GM23338 (cell line): ENCODE results near the gene PGC. TPM values are rescaled to one million over a fixed set of nuclear protein-coding genes. Genes with fewer than 3 reads are reported as not detected.

Experiments
- ATAC-seq: fragments of 200-7000 bp; cut with Tn5 transposase; 3 replicates; pipeline ENCODE4 v1.9.1; 2020
- DNase-seq: peaks from one replicate; pipeline ENCODE4 v3.0.0-alpha.2; 2015; ENCODE audit warnings: low spot score
- H2AFZ ChIP-seq: fragments of 200-600 bp; sonication (generic); 2 replicates; pipeline ENCODE4 v1.8.0; 2016; ENCODE audit warnings: antibody characterized with exemption, mild to moderate bottlenecking, moderate library complexity
- H3F3A ChIP-seq: fragments of 200-600 bp; sonication (generic); replicated peaks from 2 replicates; pipeline ENCODE4 v1.8.0; 2017; ENCODE audit warnings: antibody characterized with exemption, mixed run types, low read depth
- H3K27ac ChIP-seq: fragments of 200-600 bp; sonication (generic); 2 replicates; pipeline ENCODE4 v1.6.1; 2016; ENCODE audit warnings: low read depth
- H3K27me3 ChIP-seq: fragments of 200-600 bp; sonication (generic); 2 replicates; pipeline ENCODE4 v1.8.0; 2016; ENCODE audit warnings: mild to moderate bottlenecking, mixed run types, moderate library complexity; ENCODE audit not compliant: insufficient read depth
- H3K36me3 ChIP-seq: fragments of 200-600 bp; sonication (generic); 2 replicates; pipeline ENCODE4 v1.8.0; 2016; ENCODE audit warnings: mild to moderate bottlenecking; ENCODE audit not compliant: insufficient read depth
- H3K4me1 ChIP-seq: fragments of 200-600 bp; sonication (generic); 2 replicates; pipeline ENCODE4 v1.8.0; 2016; ENCODE audit warnings: mild to moderate bottlenecking, moderate library complexity; ENCODE audit not compliant: insufficient read depth
- H3K4me2 ChIP-seq: fragments of 200-600 bp; sonication (generic); 2 replicates; pipeline ENCODE4 v1.7.1; 2017; ENCODE audit warnings: mixed run types
- H3K4me3 ChIP-seq: fragments of 200-600 bp; sonication (generic); 2 replicates; pipeline ENCODE4 v1.6.1; 2016; ENCODE audit warnings: mixed run types
- H3K79me2 ChIP-seq: fragments of 200-600 bp; sonication (generic); replicated peaks from 2 replicates; pipeline ENCODE4 v1.8.0; 2017; ENCODE audit warnings: mild to moderate bottlenecking; ENCODE audit not compliant: insufficient read depth
- H3K9me2 ChIP-seq: fragments of 200-600 bp; sonication (generic); 2 replicates; pipeline ENCODE4 v1.8.0; 2017; ENCODE audit not compliant: insufficient read depth
- H4K20me1 ChIP-seq: fragments of 200-600 bp; sonication (generic); replicated peaks from 2 replicates; pipeline ENCODE4 v1.8.0; 2017; ENCODE audit warnings: mild to moderate bottlenecking; ENCODE audit not compliant: insufficient read depth
- H3K27ac Mint-ChIP-seq: 2 replicates; pipeline ENCODE4 v1.8.0; 2020; ENCODE audit warnings: inconsistent platforms, mild to moderate bottlenecking, moderate library complexity, mixed read lengths
- H3K27me3 Mint-ChIP-seq: 3 replicates; pipeline ENCODE4 v1.8.0; 2022; ENCODE audit warnings: low read depth, mild to moderate bottlenecking, moderate library complexity, mixed read lengths, inconsistent platforms; ENCODE audit not compliant: insufficient read depth, poor library complexity
- H3K36me3 Mint-ChIP-seq: 3 replicates; pipeline ENCODE4 v1.8.0; 2021; ENCODE audit warnings: low read depth, mild to moderate bottlenecking, inconsistent platforms, moderate library complexity, mixed read lengths
- H3K4me1 Mint-ChIP-seq: 3 replicates; pipeline ENCODE4 v1.8.0; 2020; ENCODE audit warnings: mild to moderate bottlenecking, inconsistent platforms, mixed read lengths
- H3K4me3 Mint-ChIP-seq: 3 replicates; pipeline ENCODE4 v1.8.0; 2021; ENCODE audit warnings: moderate library complexity, mild to moderate bottlenecking, inconsistent platforms, mixed read lengths
- H3K9me3 Mint-ChIP-seq: 3 replicates; pipeline ENCODE4 v1.8.0; 2020; ENCODE audit warnings: moderate library complexity, mild to moderate bottlenecking, inconsistent platforms, mixed read lengths
- CREB1 ChIP-seq: fragments of 250-450 bp; sonication (Bioruptor Pico); IDR thresholded peaks from 2 replicates; pipeline ENCODE4 v1.5.0; 2020; ENCODE audit warnings: low read depth, mild to moderate bottlenecking, moderate library complexity
- EZH2 ChIP-seq: fragments of 200-600 bp; sonication (generic); IDR thresholded peaks from one replicate; pipeline ENCODE4 v1.8.0; 2017; ENCODE audit warnings: antibody characterized with exemption, mild to moderate bottlenecking, low read depth; ENCODE audit not compliant: unreplicated experiment
- EZH2phosphoT487 ChIP-seq: fragments of 200-600 bp; sonication (generic); IDR thresholded peaks from one replicate; pipeline ENCODE4 v1.8.1; 2018; ENCODE audit warnings: antibody characterized with exemption; ENCODE audit not compliant: unreplicated experiment
- NANOG ChIP-seq: IDR thresholded peaks from 2 replicates; pipeline ENCODE4 v1.6.1; 2016; ENCODE audit warnings: antibody characterized with exemption, borderline replicate concordance
- STAT1 ChIP-seq: IDR thresholded peaks from one replicate; pipeline ENCODE4 v1.6.1; 2016; ENCODE audit warnings: antibody characterized with exemption; ENCODE audit not compliant: unreplicated experiment
- ZNF331 ChIP-seq: fragments of 250-450 bp; sonication (Bioruptor Pico); IDR thresholded peaks from 2 replicates; pipeline ENCODE4 v1.5.0; 2020; ENCODE audit warnings: low read depth, mild to moderate bottlenecking, moderate library complexity
- polyA plus RNA-seq: library from polyadenylated mRNA; unstranded; fragments of >200 nt; fragmentation: Nextera tagmentation; extraction: Ambion mirVana; gene quantifications from 2 replicates; pipeline ENCODE4 v1.2.1, GENCODE V29; 2016
- total RNA-seq: library from RNA; depleted of rRNA; stranded (reverse); fragments of >200 nt; shearing (Covaris generic); gene quantifications from 2 replicates; pipeline ENCODE4 v1.2.3, GENCODE V29; 2014
- TF ChIP-seq, protein P1 (sequence below): fragments of 250-450 bp; sonication (Bioruptor Pico); IDR thresholded peaks from 2 replicates; pipeline ENCODE4 v1.5.0; 2020; ENCODE audit warnings: mild to moderate bottlenecking, moderate library complexity
- TF ChIP-seq, protein P2 (sequence below): IDR thresholded peaks from one replicate; pipeline ENCODE4 v1.6.1; 2018; ENCODE audit warnings: antibody characterized with exemption; ENCODE audit not compliant: unreplicated experiment
- TF ChIP-seq, protein P3 (sequence below): IDR thresholded peaks from 2 replicates; pipeline ENCODE4 v1.6.1; 2016; ENCODE audit warnings: antibody characterized with exemption

PGC gene
- total and polyA plus RNA-seq, 2 experiments from 2014 or later = not detected

DNA sequence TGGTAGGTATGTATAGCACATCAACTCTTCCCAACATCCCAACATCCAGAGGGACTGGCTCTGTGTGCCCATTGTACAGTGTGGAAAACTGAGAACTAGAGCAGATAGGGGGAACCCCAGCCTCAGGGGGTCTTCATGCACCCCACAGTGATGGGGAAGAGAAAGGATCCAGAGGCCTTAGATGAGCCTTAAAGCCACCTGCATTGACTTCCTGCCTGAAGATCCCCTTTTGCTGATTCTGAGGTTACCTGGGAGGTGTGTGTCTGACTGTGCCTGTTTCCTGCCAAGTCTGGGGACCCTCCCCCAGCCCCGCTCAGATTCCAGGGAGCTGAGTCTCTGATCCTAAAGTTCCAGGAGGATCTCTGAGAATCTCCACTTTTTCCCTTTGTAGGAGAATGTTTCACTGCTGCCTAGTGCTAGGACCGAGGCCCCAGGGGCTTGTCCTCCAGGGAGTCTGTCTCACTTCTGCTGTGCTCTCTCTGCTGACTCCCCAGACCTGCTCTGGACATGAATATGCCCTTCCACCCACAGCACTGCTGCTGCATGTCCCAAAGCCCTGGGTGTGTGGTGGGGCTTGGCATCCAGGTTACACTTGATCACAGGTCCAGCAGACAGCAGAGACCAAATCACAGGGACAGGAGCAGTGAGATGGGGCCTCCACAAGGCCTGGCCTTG is 12.8 kb upstream of the PGC start (continued):
- TF ChIP-seq, protein P1, sequence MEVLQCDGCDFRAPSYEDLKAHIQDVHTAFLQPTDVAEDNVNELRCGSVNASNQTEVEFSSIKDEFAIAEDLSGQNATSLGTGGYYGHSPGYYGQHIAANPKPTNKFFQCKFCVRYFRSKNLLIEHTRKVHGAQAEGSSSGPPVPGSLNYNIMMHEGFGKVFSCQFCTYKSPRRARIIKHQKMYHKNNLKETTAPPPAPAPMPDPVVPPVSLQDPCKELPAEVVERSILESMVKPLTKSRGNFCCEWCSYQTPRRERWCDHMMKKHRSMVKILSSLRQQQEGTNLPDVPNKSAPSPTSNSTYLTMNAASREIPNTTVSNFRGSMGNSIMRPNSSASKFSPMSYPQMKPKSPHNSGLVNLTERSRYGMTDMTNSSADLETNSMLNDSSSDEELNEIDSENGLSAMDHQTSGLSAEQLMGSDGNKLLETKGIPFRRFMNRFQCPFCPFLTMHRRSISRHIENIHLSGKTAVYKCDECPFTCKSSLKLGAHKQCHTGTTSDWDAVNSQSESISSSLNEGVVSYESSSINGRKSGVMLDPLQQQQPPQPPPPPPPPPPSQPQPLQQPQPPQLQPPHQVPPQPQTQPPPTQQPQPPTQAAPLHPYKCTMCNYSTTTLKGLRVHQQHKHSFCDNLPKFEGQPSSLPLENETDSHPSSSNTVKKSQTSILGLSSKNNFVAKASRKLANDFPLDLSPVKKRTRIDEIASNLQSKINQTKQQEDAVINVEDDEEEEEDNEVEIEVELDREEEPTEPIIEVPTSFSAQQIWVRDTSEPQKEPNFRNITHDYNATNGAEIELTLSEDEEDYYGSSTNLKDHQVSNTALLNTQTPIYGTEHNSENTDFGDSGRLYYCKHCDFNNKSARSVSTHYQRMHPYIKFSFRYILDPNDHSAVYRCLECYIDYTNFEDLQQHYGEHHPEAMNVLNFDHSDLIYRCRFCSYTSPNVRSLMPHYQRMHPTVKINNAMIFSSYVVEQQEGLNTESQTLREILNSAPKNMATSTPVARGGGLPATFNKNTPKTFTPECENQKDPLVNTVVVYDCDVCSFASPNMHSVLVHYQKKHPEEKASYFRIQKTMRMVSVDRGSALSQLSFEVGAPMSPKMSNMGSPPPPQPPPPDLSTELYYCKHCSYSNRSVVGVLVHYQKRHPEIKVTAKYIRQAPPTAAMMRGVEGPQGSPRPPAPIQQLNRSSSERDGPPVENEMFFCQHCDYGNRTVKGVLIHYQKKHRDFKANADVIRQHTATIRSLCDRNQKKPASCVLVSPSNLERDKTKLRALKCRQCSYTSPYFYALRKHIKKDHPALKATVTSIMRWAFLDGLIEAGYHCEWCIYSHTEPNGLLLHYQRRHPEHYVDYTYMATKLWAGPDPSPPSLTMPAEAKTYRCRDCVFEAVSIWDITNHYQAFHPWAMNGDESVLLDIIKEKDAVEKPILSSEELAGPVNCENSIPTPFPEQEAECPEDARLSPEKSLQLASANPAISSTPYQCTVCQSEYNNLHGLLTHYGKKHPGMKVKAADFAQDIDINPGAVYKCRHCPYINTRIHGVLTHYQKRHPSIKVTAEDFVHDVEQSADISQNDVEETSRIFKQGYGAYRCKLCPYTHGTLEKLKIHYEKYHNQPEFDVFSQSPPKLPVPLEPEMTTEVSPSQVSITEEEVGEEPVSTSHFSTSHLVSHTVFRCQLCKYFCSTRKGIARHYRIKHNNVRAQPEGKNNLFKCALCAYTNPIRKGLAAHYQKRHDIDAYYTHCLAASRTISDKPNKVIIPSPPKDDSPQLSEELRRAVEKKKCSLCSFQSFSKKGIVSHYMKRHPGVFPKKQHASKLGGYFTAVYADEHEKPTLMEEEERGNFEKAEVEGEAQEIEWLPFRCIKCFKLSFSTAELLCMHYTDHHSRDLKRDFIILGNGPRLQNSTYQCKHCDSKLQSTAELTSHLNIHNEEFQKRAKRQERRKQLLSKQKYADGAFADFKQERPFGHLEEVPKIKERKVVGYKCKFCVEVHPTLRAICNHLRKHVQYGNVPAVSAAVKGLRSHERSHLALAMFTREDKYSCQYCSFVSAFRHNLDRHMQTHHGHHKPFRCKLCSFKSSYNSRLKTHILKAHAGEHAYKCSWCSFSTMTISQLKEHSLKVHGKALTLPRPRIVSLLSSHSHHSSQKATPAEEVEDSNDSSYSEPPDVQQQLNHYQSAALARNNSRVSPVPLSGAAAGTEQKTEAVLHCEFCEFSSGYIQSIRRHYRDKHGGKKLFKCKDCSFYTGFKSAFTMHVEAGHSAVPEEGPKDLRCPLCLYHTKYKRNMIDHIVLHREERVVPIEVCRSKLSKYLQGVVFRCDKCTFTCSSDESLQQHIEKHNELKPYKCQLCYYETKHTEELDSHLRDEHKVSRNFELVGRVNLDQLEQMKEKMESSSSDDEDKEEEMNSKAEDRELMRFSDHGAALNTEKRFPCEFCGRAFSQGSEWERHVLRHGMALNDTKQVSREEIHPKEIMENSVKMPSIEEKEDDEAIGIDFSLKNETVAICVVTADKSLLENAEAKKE (CRISPR knock-in tag) = no peak

GRCh38 chr6:41759106-41759904 is 12.1 kb upstream of the PGC start:
- H3K36me3 Mint-ChIP-seq = no peaks in the 10 kb centered on the region
- H4K20me1 ChIP-seq = no peaks in the 10 kb centered on the region
- no peak overlapping the region for H3K27ac Mint-ChIP-seq
- H3K9me2 ChIP-seq = no peaks in the 10 kb centered on the region
- no peak overlapping the region for H3K4me3 Mint-ChIP-seq
- H3F3A ChIP-seq = no peaks in the 10 kb centered on the region
- no peaks in the 10 kb centered on the region for H3K27me3 ChIP-seq
- H3K79me2 ChIP-seq = no peaks in the 10 kb centered on the region
- DNase-seq (no peak), ATAC-seq (no peak)
- H3K4me1 ChIP-seq = no peaks in the 10 kb centered on the region
- H3K4me3 ChIP-seq = no peak overlapping the region
- H3K4me1 Mint-ChIP-seq = peaks cover 7% of the 10 kb centered on the region
- H3K27me3 Mint-ChIP-seq = peaks cover 21% of the 10 kb centered on the region
- no peak overlapping the region for H3K27ac ChIP-seq
- no peaks in the 10 kb centered on the region for H3K9me3 Mint-ChIP-seq
- H3K4me2 ChIP-seq = no peak overlapping the region
- no peaks in the 10 kb centered on the region for H3K36me3 ChIP-seq
- H2AFZ ChIP-seq = no peak overlapping the region
- TF ChIP-seq EZH2phosphoT487 = no peak
- TF ChIP-seq, protein P2, sequence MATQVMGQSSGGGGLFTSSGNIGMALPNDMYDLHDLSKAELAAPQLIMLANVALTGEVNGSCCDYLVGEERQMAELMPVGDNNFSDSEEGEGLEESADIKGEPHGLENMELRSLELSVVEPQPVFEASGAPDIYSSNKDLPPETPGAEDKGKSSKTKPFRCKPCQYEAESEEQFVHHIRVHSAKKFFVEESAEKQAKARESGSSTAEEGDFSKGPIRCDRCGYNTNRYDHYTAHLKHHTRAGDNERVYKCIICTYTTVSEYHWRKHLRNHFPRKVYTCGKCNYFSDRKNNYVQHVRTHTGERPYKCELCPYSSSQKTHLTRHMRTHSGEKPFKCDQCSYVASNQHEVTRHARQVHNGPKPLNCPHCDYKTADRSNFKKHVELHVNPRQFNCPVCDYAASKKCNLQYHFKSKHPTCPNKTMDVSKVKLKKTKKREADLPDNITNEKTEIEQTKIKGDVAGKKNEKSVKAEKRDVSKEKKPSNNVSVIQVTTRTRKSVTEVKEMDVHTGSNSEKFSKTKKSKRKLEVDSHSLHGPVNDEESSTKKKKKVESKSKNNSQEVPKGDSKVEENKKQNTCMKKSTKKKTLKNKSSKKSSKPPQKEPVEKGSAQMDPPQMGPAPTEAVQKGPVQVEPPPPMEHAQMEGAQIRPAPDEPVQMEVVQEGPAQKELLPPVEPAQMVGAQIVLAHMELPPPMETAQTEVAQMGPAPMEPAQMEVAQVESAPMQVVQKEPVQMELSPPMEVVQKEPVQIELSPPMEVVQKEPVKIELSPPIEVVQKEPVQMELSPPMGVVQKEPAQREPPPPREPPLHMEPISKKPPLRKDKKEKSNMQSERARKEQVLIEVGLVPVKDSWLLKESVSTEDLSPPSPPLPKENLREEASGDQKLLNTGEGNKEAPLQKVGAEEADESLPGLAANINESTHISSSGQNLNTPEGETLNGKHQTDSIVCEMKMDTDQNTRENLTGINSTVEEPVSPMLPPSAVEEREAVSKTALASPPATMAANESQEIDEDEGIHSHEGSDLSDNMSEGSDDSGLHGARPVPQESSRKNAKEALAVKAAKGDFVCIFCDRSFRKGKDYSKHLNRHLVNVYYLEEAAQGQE = no peak
- TF ChIP-seq NANOG = no peak
- TF ChIP-seq ZNF331 (CRISPR knock-in tag) = no peak
- no peak for TF ChIP-seq EZH2
- TF ChIP-seq STAT1 = no peak
- TF ChIP-seq CREB1 (CRISPR knock-in tag) = no peak
- TF ChIP-seq, protein P3, sequence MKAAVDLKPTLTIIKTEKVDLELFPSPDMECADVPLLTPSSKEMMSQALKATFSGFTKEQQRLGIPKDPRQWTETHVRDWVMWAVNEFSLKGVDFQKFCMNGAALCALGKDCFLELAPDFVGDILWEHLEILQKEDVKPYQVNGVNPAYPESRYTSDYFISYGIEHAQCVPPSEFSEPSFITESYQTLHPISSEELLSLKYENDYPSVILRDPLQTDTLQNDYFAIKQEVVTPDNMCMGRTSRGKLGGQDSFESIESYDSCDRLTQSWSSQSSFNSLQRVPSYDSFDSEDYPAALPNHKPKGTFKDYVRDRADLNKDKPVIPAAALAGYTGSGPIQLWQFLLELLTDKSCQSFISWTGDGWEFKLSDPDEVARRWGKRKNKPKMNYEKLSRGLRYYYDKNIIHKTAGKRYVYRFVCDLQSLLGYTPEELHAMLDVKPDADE = no peak
